C4-2B (cell line): ENCODE results near the gene WNT4.

Source experiments
- ZFX ChIP-seq: fragments of 450-650 bp; IDR thresholded peaks from 2 replicates; pipeline ENCODE4 v1.6.1; 2017
- TF ChIP-seq, protein P1 (sequence below): fragments of 450-650 bp; conservative IDR thresholded peaks from 2 replicates; pipeline ENCODE4 v1.5.1; 2017; ENCODE audit warnings: mild to moderate bottlenecking

DNA sequence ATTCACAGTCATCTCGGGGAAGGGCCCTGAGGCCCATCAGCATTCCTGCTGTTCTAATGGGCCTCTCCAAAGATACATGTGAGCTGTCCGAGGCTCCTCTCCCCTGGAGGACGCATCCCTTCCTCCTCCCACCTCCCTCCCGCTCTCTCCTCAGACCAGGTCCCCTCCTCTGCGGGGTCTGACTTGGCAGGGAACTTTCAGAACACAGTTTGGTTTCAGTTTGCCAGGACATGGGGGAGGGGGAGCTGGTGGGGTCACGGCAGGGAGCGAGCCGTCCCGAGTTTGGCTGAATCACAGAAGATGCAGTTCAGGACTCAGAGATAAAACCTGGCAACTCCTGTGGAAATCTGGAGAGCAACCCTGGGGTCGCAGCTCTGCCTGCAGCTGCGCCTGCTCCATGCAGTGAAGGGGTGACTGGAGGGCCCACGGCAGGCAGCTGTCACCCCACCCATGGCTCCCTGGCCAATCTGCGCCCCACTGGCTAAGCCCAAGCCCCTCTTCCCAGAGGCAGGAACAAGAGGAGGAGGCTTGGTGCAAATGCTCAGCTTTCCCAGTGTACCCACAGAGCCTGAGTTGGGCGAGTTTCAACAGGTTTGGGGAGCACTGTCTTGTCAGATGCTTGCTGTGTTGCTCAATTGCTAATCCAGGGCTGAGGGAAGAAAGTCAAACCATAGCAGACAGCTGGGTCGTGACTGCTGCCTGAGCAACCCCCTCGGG, 5.7 kb downstream of the WNT4 start:
- TF ChIP-seq, protein P1, sequence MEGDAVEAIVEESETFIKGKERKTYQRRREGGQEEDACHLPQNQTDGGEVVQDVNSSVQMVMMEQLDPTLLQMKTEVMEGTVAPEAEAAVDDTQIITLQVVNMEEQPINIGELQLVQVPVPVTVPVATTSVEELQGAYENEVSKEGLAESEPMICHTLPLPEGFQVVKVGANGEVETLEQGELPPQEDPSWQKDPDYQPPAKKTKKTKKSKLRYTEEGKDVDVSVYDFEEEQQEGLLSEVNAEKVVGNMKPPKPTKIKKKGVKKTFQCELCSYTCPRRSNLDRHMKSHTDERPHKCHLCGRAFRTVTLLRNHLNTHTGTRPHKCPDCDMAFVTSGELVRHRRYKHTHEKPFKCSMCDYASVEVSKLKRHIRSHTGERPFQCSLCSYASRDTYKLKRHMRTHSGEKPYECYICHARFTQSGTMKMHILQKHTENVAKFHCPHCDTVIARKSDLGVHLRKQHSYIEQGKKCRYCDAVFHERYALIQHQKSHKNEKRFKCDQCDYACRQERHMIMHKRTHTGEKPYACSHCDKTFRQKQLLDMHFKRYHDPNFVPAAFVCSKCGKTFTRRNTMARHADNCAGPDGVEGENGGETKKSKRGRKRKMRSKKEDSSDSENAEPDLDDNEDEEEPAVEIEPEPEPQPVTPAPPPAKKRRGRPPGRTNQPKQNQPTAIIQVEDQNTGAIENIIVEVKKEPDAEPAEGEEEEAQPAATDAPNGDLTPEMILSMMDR: no peak
- TF ChIP-seq ZFX: no peak
